ENCODE results near the gene CCDC167. TPM values are rescaled to one million over a fixed set of nuclear protein-coding genes. Genes with fewer than 3 reads are reported as not detected.
A peak's percentile ranks its signal among the peaks of the same experiment; 100 is the strongest.

CCDC167 gene
- total and polyA plus RNA-seq, 2 of the 8 experiments (the other 6 are each of a cell fraction or from before 2014, with no cell fraction given): 11.0 to 26.5 TPM

GRCh38 chr6:37535428-37535758, 35.7 kb upstream of the CCDC167 start:
- H2AFZ ChIP-seq (ENCODE audit: low read length): no peak overlapping the region
- no peak overlapping the region for H3K4ac ChIP-seq (replicated peaks; ENCODE audit: insufficient read length, low read depth, low read length)
- FAIRE-seq (no peak), DNase-seq (ENCODE audit: low read depth in 1 of 2, low spot score in 2 of 2) (no peak)
- H3K79me1 ChIP-seq (ENCODE audit: low read depth, low read length): no peaks in the 10 kb centered on the region
- no peak overlapping the region for H3K27ac ChIP-seq (ENCODE audit: low read depth, low read length)
- no peaks in the 10 kb centered on the region for H3K36me3 ChIP-seq (ENCODE audit: control insufficient read depth in 2 of 4, insufficient read depth in 4 of 4, low read length in 3 of 4)
- H4K91ac ChIP-seq (replicated peaks; ENCODE audit: insufficient read length, low read length): no peak overlapping the region
- H2BK12ac ChIP-seq (ENCODE audit: low read depth, low read length): no peak overlapping the region
- no peak overlapping the region for H3K23ac ChIP-seq (ENCODE audit: insufficient read length)
- POLR2A ChIA-PET (ENCODE audit: partially characterized antibody): interaction anchor here (0.9 to 2.2 kb wide), 6 partner anchors 9 to 27 kb away, joined by 3 to 6 read pairs (median 4); no protein-coding TSS in a partner anchor
- no peak overlapping the region for H4K5ac ChIP-seq (ENCODE audit: insufficient read length, low read depth, low read length)
- TF ChIP-seq SAP30 (IDR thresholded peaks at IDR 0.05; ENCODE audit: insufficient read depth, insufficient replicate concordance, low read length) (no peak), TCF12 (IDR thresholded peaks at IDR 0.05; ENCODE audit: low read depth, low read length) (no peak), MAFK (IDR thresholded peaks at IDR 0.05; ENCODE audit: low read depth, low read length) (no peak), HDAC6 (IDR thresholded peaks at IDR 0.05; ENCODE audit: low read depth, low read length) (no peak), GTF2F1 (IDR thresholded peaks at IDR 0.05; ENCODE audit: borderline replicate concordance, low read depth, low read length) (no peak), SIN3A (conservative IDR thresholded peaks at IDR 0.05 in 1 of 2, IDR thresholded peaks at IDR 0.05 in 1 of 2; ENCODE audit: low read depth in 1 of 2, low read length in 2 of 2) (0 out of 4 replicates have a peak, but pooled peaks of 1 of the 2 experiments have one; percentile 12)
- no peak overlapping the region for H3K9ac ChIP-seq (replicated peaks in 1 of 4; ENCODE audit: extremely low read depth in 1 of 4, low read depth in 3 of 4, low read length in 3 of 4)
- H3K18ac ChIP-seq (ENCODE audit: extremely low read depth, low read length): no peak overlapping the region; the same call in 1 of the 2 replicates
- H2BK15ac ChIP-seq (ENCODE audit: low read length): no peak overlapping the region
- WGBS, 2 experiments (ENCODE audit: extremely low coverage in 1 of 2, insufficient coverage in 1 of 2, insufficient read length in 1 of 2, insufficient replicate concordance in 2 of 2, low coverage in 1 of 2, low lambda C conversion rate in 2 of 2, missing lambda C conversion rate in 1 of 2): 17% methylated on average over 5 of the region's 5 CpGs; no CpG with 5 or more reads in 1 of the 2 experiments
- peaks cover 0 to 16% (median 7%) of the 10 kb centered on the region in 4 experiments; a peak in 5 of 7 replicates for H3K4me1 ChIP-seq (replicated peaks in 1 of 4; ENCODE audit: control insufficient read depth in 3 of 4, insufficient read depth in 4 of 4, low read length in 3 of 4)
- H2BK120ac ChIP-seq (replicated peaks; ENCODE audit: low read depth, low read length): no peak overlapping the region
- no peak overlapping the region for H2BK5ac ChIP-seq (ENCODE audit: low read depth, low read length)
- H4K8ac ChIP-seq (ENCODE audit: extremely low read depth, insufficient read depth, low read length): peak overlapping the region; percentile 22; the same call in 1 of the 2 replicates
- H3K79me2 ChIP-seq (ENCODE audit: control insufficient read depth in 1 of 2, insufficient read depth in 2 of 2, low read length in 2 of 2): no peaks in the 10 kb centered on the region
- H3K4me2 ChIP-seq (ENCODE audit: insufficient read depth in 1 of 2, low read depth in 2 of 2, low read length in 2 of 2): peak overlapping the region; percentile 83 to 99
- peak overlapping the region; percentile 35 to 79 (median 56) for H3K4me3 ChIP-seq (ENCODE audit: extremely low read depth in 1 of 4, insufficient read depth in 2 of 4, low read depth in 3 of 4, low read length in 4 of 4)
- no peak overlapping the region for H2AK5ac ChIP-seq (ENCODE audit: low read depth, low read length)
- no peaks in the 10 kb centered on the region for H3K9me3 ChIP-seq (ENCODE audit: insufficient read depth in 2 of 2, low read depth in 1 of 2, low read length in 1 of 2)
- CTCF ChIA-PET (ENCODE audit: partially characterized antibody): interaction anchor here (0.9 to 13.8 kb wide), 24 partner anchors 9 to 173 kb away, joined by 3 to 308 read pairs (median 6); partner anchors contain the start of gene CCDC167
- no peaks in the 10 kb centered on the region for H4K20me1 ChIP-seq (replicated peaks in 1 of 2; ENCODE audit: control insufficient read depth in 1 of 2, insufficient read depth in 2 of 2, low read length in 2 of 2)
- no peak overlapping the region for H3K14ac ChIP-seq (ENCODE audit: insufficient read length)
- H3K27me3 ChIP-seq (replicated peaks in 1 of 4; ENCODE audit: control insufficient read depth in 3 of 4, extremely low read depth in 1 of 4, insufficient read depth in 3 of 4, low read length in 3 of 4): peaks cover 23 to 63% (median 42%) of the 10 kb centered on the region in 4 experiments
- H3K56ac ChIP-seq (replicated peaks; ENCODE audit: insufficient read length, low read depth, low read length): no peak overlapping the region
- H2BK20ac ChIP-seq (ENCODE audit: low read length): no peak overlapping the region
- peaks cover 12% of the 10 kb centered on the region; the same call in 1 of the 2 replicates for H3K23me2 ChIP-seq (ENCODE audit: low read depth, low read length)
